Natural killer cell (primary cell): Measurements from ENCODE around the gene SOX6. TPM values are rescaled to one million over a fixed set of nuclear protein-coding genes. Genes with fewer than 3 reads are reported as not detected.

Source experiments
- ATAC-seq, 3 donors: fragments of 150-1000 bp in 2 of 3; fragments of 200-7000 bp in 1 of 3; cut with Tn5 transposase; 1 replicate in 1 of 3; 2 replicates in 2 of 3; pipeline ENCODE4 v1.10.0; 2021; ENCODE audit warnings: mild to moderate bottlenecking in 2 of 3, moderate library complexity in 2 of 3
- DNase-seq, 2 donors: peaks; one replicate each; pipeline versions ENCODE4 v3.0.0 to v3.0.0-alpha.2; 2013 to 2021; ENCODE audit warnings: mixed read lengths in 1 of 2
- H3K27ac ChIP-seq: one replicate; pipeline ENCODE4 v1.5.1; 2013; ENCODE audit warnings: mild to moderate bottlenecking, low read length
- H3K27me3 ChIP-seq: one replicate; pipeline ENCODE4 v1.6.1; 2013; ENCODE audit warnings: low read length; ENCODE audit not compliant: control insufficient read depth, insufficient read depth
- H3K36me3 ChIP-seq: one replicate; pipeline ENCODE4 v1.6.1; 2013; ENCODE audit warnings: low read length; ENCODE audit not compliant: control insufficient read depth, insufficient read depth
- H3K4me1 ChIP-seq: one replicate; pipeline ENCODE4 v1.6.1; 2013; ENCODE audit warnings: low read length; ENCODE audit not compliant: control insufficient read depth, insufficient read depth
- H3K4me3 ChIP-seq: one replicate; pipeline ENCODE4 v1.5.1; 2013; ENCODE audit warnings: low read length
- H3K9me3 ChIP-seq: one replicate; pipeline ENCODE4 v1.6.1; 2013; ENCODE audit warnings: low read length; ENCODE audit not compliant: control insufficient read depth, insufficient read depth
- H3K27ac Mint-ChIP-seq, 2 donors: one replicate each; pipeline ENCODE4 v1.8.0; 2022; ENCODE audit warnings: mild to moderate bottlenecking in 2 of 2, mixed read lengths in 2 of 2, moderate library complexity in 1 of 2
- H3K27me3 Mint-ChIP-seq, 2 donors: one replicate each; pipeline ENCODE4 v1.8.0; 2022; ENCODE audit warnings: low read depth in 2 of 2, mixed read lengths in 2 of 2
- H3K36me3 Mint-ChIP-seq: one replicate; pipeline ENCODE4 v1.8.0; 2022; ENCODE audit warnings: mixed read lengths
- H3K4me1 Mint-ChIP-seq, 2 donors: one replicate each; pipeline ENCODE4 v1.8.0; 2022; ENCODE audit warnings: mixed read lengths in 2 of 2
- H3K4me3 Mint-ChIP-seq: one replicate; pipeline ENCODE4 v1.8.0; 2022; ENCODE audit warnings: mild to moderate bottlenecking, moderate library complexity, mixed read lengths
- H3K9me3 Mint-ChIP-seq, 2 donors: one replicate each; pipeline ENCODE4 v1.8.0; 2022; ENCODE audit warnings: mixed read lengths in 2 of 2
- CTCF ChIP-seq: fragments of 200-600 bp; IDR thresholded peaks from one replicate; pipeline ENCODE4 v1.8.0; 2022; ENCODE audit warnings: antibody characterized with exemption
- WGBS: methylation state at CpG from one replicate; pipeline ENCODE4 v1.1.7; 2013; ENCODE audit warnings: missing lambda C conversion rate; ENCODE audit not compliant: insufficient coverage; 5-methylcytosine and 5-hydroxymethylcytosine counted together
- intact Hi-C: fragments of 100-400 bp; cut with micrococcal nuclease; formaldehyde crosslinking; loops from one replicate; pipeline ENCODE4 v1.14.2; 2022
- total RNA-seq, 4 donors: library from RNA; stranded (reverse); fragments of 120-200 nt in 1 of 4; gene quantifications; one replicate each; pipeline versions ENCODE4 v1.2.3 to v1.2.4, GENCODE V29; 2013 to 2022

Gene SOX6
- total RNA-seq, 3 donors from 2014 or later (not counting 1 experiment from before 2014, with no cell fraction given) = 0.27 TPM; not detected in 2

GRCh38 chr11:16110886-16111285 lies 245.5 kb downstream of the SOX6 start:
- no peaks in the 10 kb centered on the region for H3K36me3 ChIP-seq
- Mint-ChIP-seq H3K36me3 (no peaks in the 10 kb centered on the region), H3K4me1 (no peaks in the 10 kb centered on the region), H3K27me3 (no peaks in the 10 kb centered on the region), H3K4me3 (no peak overlapping the region), H3K27ac (no peak overlapping the region), H3K9me3 (peaks cover 2% of the 10 kb centered on the region in 2 donors)
- no peak overlapping the region for H3K4me3 ChIP-seq
- ATAC-seq (no peak), DNase-seq (no peak)
- WGBS = 80% methylated on average over 1 of the region's 2 CpGs
- no peak overlapping the region for H3K27ac ChIP-seq
- no peaks in the 10 kb centered on the region for H3K27me3 ChIP-seq
- intact Hi-C loops = no loop called here
- TF ChIP-seq CTCF = no peak
- no peaks in the 10 kb centered on the region for H3K4me1 ChIP-seq
- H3K9me3 ChIP-seq = no peaks in the 10 kb centered on the region

- Mint-ChIP-seq H3K4me1 (no peaks in the 10 kb centered on the region), H3K36me3 (no peaks in the 10 kb centered on the region), H3K9me3 (peaks cover 3 to 4% of the 10 kb centered on the region in 2 donors), H3K27me3 (no peaks in the 10 kb centered on the region), H3K27ac (no peak overlapping the region), H3K4me3 (no peak overlapping the region)
- 73% methylated on average over 2 of the region's 2 CpGs for WGBS
- no peak for DNase-seq
- no peak for TF ChIP-seq CTCF
- Histone ChIP-seq H3K4me3 (no peak overlapping the region), H3K4me1 (no peaks in the 10 kb centered on the region), H3K27me3 (no peaks in the 10 kb centered on the region), H3K9me3 (no peaks in the 10 kb centered on the region), H3K27ac (no peak overlapping the region), H3K36me3 (no peaks in the 10 kb centered on the region)
- intact Hi-C loops = no loop called here
- no peak for ATAC-seq
Measured at GRCh38 chr11:16099343-16099900, 256.9 kb downstream of the SOX6 start.

GRCh38 chr11:16098526-16099205 lies 257.7 kb downstream of the SOX6 start:
- Histone ChIP-seq H3K36me3 (no peaks in the 10 kb centered on the region), H3K27ac (no peak overlapping the region), H3K9me3 (no peaks in the 10 kb centered on the region), H3K4me3 (no peak overlapping the region), H3K4me1 (no peaks in the 10 kb centered on the region), H3K27me3 (no peaks in the 10 kb centered on the region)
- ATAC-seq (no peak), DNase-seq (no peak)
- Mint-ChIP-seq H3K4me3 (no peak overlapping the region), H3K27ac (no peak overlapping the region), H3K4me1 (no peaks in the 10 kb centered on the region), H3K36me3 (no peaks in the 10 kb centered on the region), H3K27me3 (no peaks in the 10 kb centered on the region), H3K9me3 (peaks cover 6% of the 10 kb centered on the region in 2 donors)
- intact Hi-C loops = no loop called here
- no peak for TF ChIP-seq CTCF
- WGBS = 45% methylated on average over 1 of the region's 3 CpGs

GRCh38 chr11:16097543-16097942 lies 258.8 kb downstream of the SOX6 start:
- H3K9me3 ChIP-seq = no peaks in the 10 kb centered on the region
- Mint-ChIP-seq H3K9me3 (peaks cover 6 to 7% of the 10 kb centered on the region in 2 donors), H3K27ac (no peak overlapping the region), H3K4me3 (no peak overlapping the region), H3K4me1 (no peaks in the 10 kb centered on the region), H3K36me3 (no peaks in the 10 kb centered on the region), H3K27me3 (no peaks in the 10 kb centered on the region)
- no peaks in the 10 kb centered on the region for H3K27me3 ChIP-seq
- TF ChIP-seq CTCF = no peak
- H3K36me3 ChIP-seq = no peaks in the 10 kb centered on the region
- no peak overlapping the region for H3K4me3 ChIP-seq
- H3K27ac ChIP-seq = no peak overlapping the region
- H3K4me1 ChIP-seq = no peaks in the 10 kb centered on the region
- intact Hi-C loops = no loop called here
- ATAC-seq = no peak
- DNase-seq = no peak
- WGBS = 98% methylated on average over 2 of the region's 2 CpGs
